HG02571 (cell line): Measurements from ENCODE around the gene ZFP92.

ENCODE experiments used
- ATAC-seq: cut with Tn5 transposase; IDR thresholded peaks from one replicate; pipeline ENCODE4 v1.9.1; 2021; ENCODE audit warnings: mild to moderate bottlenecking, moderate library complexity; ENCODE audit not compliant: unreplicated experiment

Gene ZFP92

GRCh38 chrX:153454901-153455550 lies 43.8 kb downstream of the ZFP92 start:
- no peak for ATAC-seq

GRCh38 chrX:153455571-153455970 lies 44.3 kb downstream of the ZFP92 start:
- no peak for ATAC-seq

GRCh38 chrX:153456161-153456560 lies 44.9 kb downstream of the ZFP92 start:
- ATAC-seq: no peak

GRCh38 chrX:153456704-153457103 lies 45.4 kb downstream of the ZFP92 start:
- ATAC-seq: no peak

GRCh38 chrX:153457136-153457825 lies 46.0 kb downstream of the ZFP92 start:
- no peak for ATAC-seq

- no peak for ATAC-seq
Measured at GRCh38 chrX:153457827-153458466, 46.7 kb downstream of the ZFP92 start.

- ATAC-seq: no peak
Measured at GRCh38 chrX:153458476-153458875, 47.2 kb downstream of the ZFP92 start.

GRCh38 chrX:153459986-153460385 lies 48.7 kb downstream of the ZFP92 start:
- no peak for ATAC-seq

- no peak for ATAC-seq
Measured at GRCh38 chrX:153460826-153461225, 49.6 kb downstream of the ZFP92 start.
